GM23338 (cell line): Measurements from ENCODE around the gene FAM193B. TPM values are rescaled to one million over a fixed set of nuclear protein-coding genes. Genes with fewer than 3 reads are reported as not detected.

Source experiments
- ATAC-seq: fragments of 200-7000 bp; cut with Tn5 transposase; 3 replicates; pipeline ENCODE4 v1.9.1; 2020
- DNase-seq: peaks from one replicate; pipeline ENCODE4 v3.0.0-alpha.2; 2015; ENCODE audit warnings: low spot score
- H2AFZ ChIP-seq: fragments of 200-600 bp; sonication (generic); 2 replicates; pipeline ENCODE4 v1.8.0; 2016; ENCODE audit warnings: antibody characterized with exemption, mild to moderate bottlenecking, moderate library complexity
- H3F3A ChIP-seq: fragments of 200-600 bp; sonication (generic); replicated peaks from 2 replicates; pipeline ENCODE4 v1.8.0; 2017; ENCODE audit warnings: antibody characterized with exemption, mixed run types, low read depth
- H3K27ac ChIP-seq: fragments of 200-600 bp; sonication (generic); 2 replicates; pipeline ENCODE4 v1.6.1; 2016; ENCODE audit warnings: low read depth
- H3K27me3 ChIP-seq: fragments of 200-600 bp; sonication (generic); 2 replicates; pipeline ENCODE4 v1.8.0; 2016; ENCODE audit warnings: mild to moderate bottlenecking, mixed run types, moderate library complexity; ENCODE audit not compliant: insufficient read depth
- H3K36me3 ChIP-seq: fragments of 200-600 bp; sonication (generic); 2 replicates; pipeline ENCODE4 v1.8.0; 2016; ENCODE audit warnings: mild to moderate bottlenecking; ENCODE audit not compliant: insufficient read depth
- H3K4me1 ChIP-seq: fragments of 200-600 bp; sonication (generic); 2 replicates; pipeline ENCODE4 v1.8.0; 2016; ENCODE audit warnings: mild to moderate bottlenecking, moderate library complexity; ENCODE audit not compliant: insufficient read depth
- H3K4me2 ChIP-seq: fragments of 200-600 bp; sonication (generic); 2 replicates; pipeline ENCODE4 v1.7.1; 2017; ENCODE audit warnings: mixed run types
- H3K4me3 ChIP-seq: fragments of 200-600 bp; sonication (generic); 2 replicates; pipeline ENCODE4 v1.6.1; 2016; ENCODE audit warnings: mixed run types
- H3K79me2 ChIP-seq: fragments of 200-600 bp; sonication (generic); replicated peaks from 2 replicates; pipeline ENCODE4 v1.8.0; 2017; ENCODE audit warnings: mild to moderate bottlenecking; ENCODE audit not compliant: insufficient read depth
- H3K9me2 ChIP-seq: fragments of 200-600 bp; sonication (generic); 2 replicates; pipeline ENCODE4 v1.8.0; 2017; ENCODE audit not compliant: insufficient read depth
- H4K20me1 ChIP-seq: fragments of 200-600 bp; sonication (generic); replicated peaks from 2 replicates; pipeline ENCODE4 v1.8.0; 2017; ENCODE audit warnings: mild to moderate bottlenecking; ENCODE audit not compliant: insufficient read depth
- H3K27ac Mint-ChIP-seq: 2 replicates; pipeline ENCODE4 v1.8.0; 2020; ENCODE audit warnings: inconsistent platforms, mild to moderate bottlenecking, moderate library complexity, mixed read lengths
- H3K27me3 Mint-ChIP-seq: 3 replicates; pipeline ENCODE4 v1.8.0; 2022; ENCODE audit warnings: low read depth, mild to moderate bottlenecking, moderate library complexity, mixed read lengths, inconsistent platforms; ENCODE audit not compliant: insufficient read depth, poor library complexity
- H3K36me3 Mint-ChIP-seq: 3 replicates; pipeline ENCODE4 v1.8.0; 2021; ENCODE audit warnings: low read depth, mild to moderate bottlenecking, inconsistent platforms, moderate library complexity, mixed read lengths
- H3K4me1 Mint-ChIP-seq: 3 replicates; pipeline ENCODE4 v1.8.0; 2020; ENCODE audit warnings: mild to moderate bottlenecking, inconsistent platforms, mixed read lengths
- H3K4me3 Mint-ChIP-seq: 3 replicates; pipeline ENCODE4 v1.8.0; 2021; ENCODE audit warnings: moderate library complexity, mild to moderate bottlenecking, inconsistent platforms, mixed read lengths
- H3K9me3 Mint-ChIP-seq: 3 replicates; pipeline ENCODE4 v1.8.0; 2020; ENCODE audit warnings: moderate library complexity, mild to moderate bottlenecking, inconsistent platforms, mixed read lengths
- CREB1 ChIP-seq: fragments of 250-450 bp; sonication (Bioruptor Pico); IDR thresholded peaks from 2 replicates; pipeline ENCODE4 v1.5.0; 2020; ENCODE audit warnings: low read depth, mild to moderate bottlenecking, moderate library complexity
- EZH2phosphoT487 ChIP-seq: fragments of 200-600 bp; sonication (generic); IDR thresholded peaks from one replicate; pipeline ENCODE4 v1.8.1; 2018; ENCODE audit warnings: antibody characterized with exemption; ENCODE audit not compliant: unreplicated experiment
- JUNB ChIP-seq: IDR thresholded peaks from one replicate; pipeline ENCODE4 v1.6.1; 2016; ENCODE audit warnings: antibody characterized with exemption; ENCODE audit not compliant: unreplicated experiment
- POLR2AphosphoS5 ChIP-seq: IDR thresholded peaks from 2 replicates; pipeline ENCODE4 v1.6.1; 2016; ENCODE audit warnings: antibody characterized with exemption, low read depth
- ZNF114 ChIP-seq: fragments of 250-450 bp; sonication (Bioruptor Pico); IDR thresholded peaks from 2 replicates; pipeline ENCODE4 v1.5.0; 2020; ENCODE audit warnings: mild to moderate bottlenecking, moderate library complexity
- ZNF331 ChIP-seq: fragments of 250-450 bp; sonication (Bioruptor Pico); IDR thresholded peaks from 2 replicates; pipeline ENCODE4 v1.5.0; 2020; ENCODE audit warnings: low read depth, mild to moderate bottlenecking, moderate library complexity
- polyA plus RNA-seq: library from polyadenylated mRNA; unstranded; fragments of >200 nt; fragmentation: Nextera tagmentation; extraction: Ambion mirVana; gene quantifications from 2 replicates; pipeline ENCODE4 v1.2.1, GENCODE V29; 2016
- total RNA-seq: library from RNA; depleted of rRNA; stranded (reverse); fragments of >200 nt; shearing (Covaris generic); gene quantifications from 2 replicates; pipeline ENCODE4 v1.2.3, GENCODE V29; 2014
- TF ChIP-seq, protein P1 (sequence below): fragments of 250-450 bp; sonication (Bioruptor Pico); IDR thresholded peaks from 2 replicates; pipeline ENCODE4 v1.5.0; 2020; ENCODE audit warnings: mild to moderate bottlenecking, moderate library complexity
- TF ChIP-seq, protein P2 (sequence below): IDR thresholded peaks from 2 replicates; pipeline ENCODE4 v1.6.1; 2016; ENCODE audit warnings: antibody characterized with exemption

Gene FAM193B
- total and polyA plus RNA-seq, 2 experiments from 2014 or later: 44.4 to 58.6 TPM

DNA sequence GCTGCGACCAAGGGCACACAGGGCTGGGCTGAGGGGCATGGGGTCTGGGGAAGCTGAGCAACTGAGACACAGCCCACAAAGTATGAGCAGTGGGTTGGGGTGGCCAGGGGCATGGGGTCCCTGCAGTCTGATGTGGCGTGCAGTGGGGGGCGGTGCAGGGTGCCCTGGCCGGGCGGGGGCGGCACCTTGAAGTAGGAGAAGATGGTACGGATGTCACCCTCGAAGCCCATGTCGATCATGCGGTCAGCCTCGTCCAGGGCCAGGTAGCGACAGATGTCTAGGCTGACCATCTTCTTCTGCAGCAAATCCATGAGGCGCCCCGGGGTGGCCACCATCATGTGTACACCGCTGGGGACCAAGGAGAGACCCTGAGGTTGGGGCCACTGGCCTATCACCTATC lies 40.9 kb downstream of the FAM193B start (continued):
- TF ChIP-seq, protein P1, sequence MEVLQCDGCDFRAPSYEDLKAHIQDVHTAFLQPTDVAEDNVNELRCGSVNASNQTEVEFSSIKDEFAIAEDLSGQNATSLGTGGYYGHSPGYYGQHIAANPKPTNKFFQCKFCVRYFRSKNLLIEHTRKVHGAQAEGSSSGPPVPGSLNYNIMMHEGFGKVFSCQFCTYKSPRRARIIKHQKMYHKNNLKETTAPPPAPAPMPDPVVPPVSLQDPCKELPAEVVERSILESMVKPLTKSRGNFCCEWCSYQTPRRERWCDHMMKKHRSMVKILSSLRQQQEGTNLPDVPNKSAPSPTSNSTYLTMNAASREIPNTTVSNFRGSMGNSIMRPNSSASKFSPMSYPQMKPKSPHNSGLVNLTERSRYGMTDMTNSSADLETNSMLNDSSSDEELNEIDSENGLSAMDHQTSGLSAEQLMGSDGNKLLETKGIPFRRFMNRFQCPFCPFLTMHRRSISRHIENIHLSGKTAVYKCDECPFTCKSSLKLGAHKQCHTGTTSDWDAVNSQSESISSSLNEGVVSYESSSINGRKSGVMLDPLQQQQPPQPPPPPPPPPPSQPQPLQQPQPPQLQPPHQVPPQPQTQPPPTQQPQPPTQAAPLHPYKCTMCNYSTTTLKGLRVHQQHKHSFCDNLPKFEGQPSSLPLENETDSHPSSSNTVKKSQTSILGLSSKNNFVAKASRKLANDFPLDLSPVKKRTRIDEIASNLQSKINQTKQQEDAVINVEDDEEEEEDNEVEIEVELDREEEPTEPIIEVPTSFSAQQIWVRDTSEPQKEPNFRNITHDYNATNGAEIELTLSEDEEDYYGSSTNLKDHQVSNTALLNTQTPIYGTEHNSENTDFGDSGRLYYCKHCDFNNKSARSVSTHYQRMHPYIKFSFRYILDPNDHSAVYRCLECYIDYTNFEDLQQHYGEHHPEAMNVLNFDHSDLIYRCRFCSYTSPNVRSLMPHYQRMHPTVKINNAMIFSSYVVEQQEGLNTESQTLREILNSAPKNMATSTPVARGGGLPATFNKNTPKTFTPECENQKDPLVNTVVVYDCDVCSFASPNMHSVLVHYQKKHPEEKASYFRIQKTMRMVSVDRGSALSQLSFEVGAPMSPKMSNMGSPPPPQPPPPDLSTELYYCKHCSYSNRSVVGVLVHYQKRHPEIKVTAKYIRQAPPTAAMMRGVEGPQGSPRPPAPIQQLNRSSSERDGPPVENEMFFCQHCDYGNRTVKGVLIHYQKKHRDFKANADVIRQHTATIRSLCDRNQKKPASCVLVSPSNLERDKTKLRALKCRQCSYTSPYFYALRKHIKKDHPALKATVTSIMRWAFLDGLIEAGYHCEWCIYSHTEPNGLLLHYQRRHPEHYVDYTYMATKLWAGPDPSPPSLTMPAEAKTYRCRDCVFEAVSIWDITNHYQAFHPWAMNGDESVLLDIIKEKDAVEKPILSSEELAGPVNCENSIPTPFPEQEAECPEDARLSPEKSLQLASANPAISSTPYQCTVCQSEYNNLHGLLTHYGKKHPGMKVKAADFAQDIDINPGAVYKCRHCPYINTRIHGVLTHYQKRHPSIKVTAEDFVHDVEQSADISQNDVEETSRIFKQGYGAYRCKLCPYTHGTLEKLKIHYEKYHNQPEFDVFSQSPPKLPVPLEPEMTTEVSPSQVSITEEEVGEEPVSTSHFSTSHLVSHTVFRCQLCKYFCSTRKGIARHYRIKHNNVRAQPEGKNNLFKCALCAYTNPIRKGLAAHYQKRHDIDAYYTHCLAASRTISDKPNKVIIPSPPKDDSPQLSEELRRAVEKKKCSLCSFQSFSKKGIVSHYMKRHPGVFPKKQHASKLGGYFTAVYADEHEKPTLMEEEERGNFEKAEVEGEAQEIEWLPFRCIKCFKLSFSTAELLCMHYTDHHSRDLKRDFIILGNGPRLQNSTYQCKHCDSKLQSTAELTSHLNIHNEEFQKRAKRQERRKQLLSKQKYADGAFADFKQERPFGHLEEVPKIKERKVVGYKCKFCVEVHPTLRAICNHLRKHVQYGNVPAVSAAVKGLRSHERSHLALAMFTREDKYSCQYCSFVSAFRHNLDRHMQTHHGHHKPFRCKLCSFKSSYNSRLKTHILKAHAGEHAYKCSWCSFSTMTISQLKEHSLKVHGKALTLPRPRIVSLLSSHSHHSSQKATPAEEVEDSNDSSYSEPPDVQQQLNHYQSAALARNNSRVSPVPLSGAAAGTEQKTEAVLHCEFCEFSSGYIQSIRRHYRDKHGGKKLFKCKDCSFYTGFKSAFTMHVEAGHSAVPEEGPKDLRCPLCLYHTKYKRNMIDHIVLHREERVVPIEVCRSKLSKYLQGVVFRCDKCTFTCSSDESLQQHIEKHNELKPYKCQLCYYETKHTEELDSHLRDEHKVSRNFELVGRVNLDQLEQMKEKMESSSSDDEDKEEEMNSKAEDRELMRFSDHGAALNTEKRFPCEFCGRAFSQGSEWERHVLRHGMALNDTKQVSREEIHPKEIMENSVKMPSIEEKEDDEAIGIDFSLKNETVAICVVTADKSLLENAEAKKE: no peak

DNA sequence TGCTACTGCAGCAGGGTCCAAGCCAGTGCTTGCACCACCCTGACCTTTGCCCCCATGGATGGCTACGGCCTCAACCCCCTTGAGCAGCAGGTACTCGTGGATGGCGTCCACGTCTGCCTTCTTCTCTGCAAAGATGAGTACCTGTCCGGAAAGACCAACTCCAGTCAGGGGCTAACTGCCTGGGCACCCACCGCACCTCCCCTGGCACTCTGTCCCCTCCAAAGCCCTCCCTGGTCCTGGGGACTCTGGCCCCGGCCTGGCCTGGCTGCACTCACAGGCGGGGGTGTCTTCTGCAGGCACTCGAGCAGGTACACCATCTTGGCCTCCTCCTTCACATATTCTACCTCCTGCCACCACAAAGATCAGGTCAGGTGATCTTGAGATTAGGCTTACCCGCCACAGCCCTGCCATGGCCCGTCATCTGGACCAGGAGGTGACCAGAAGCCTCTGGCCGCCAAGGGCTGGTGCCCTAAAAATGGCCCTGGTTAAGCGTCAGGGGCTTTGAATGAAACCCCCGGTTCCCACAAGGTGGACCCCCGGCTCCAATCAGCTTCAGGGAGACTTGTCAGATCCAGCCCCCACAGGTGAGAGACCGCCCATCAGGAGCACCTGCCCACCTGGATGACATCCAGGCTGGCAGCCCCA lies 41.5 kb downstream of the FAM193B start:
- no peak overlapping the region for H3K27ac Mint-ChIP-seq
- no peaks in the 10 kb centered on the region for H3K27me3 ChIP-seq
- H3K4me1 ChIP-seq: peaks cover 15% of the 10 kb centered on the region
- H3K27me3 Mint-ChIP-seq: peaks cover 20% of the 10 kb centered on the region
- H2AFZ ChIP-seq: no peak overlapping the region
- no peak overlapping the region for H3K4me2 ChIP-seq
- peaks cover 31% of the 10 kb centered on the region for H3K4me1 Mint-ChIP-seq
- peaks cover 16% of the 10 kb centered on the region for H3K79me2 ChIP-seq
- H3K9me3 Mint-ChIP-seq: peaks cover 2% of the 10 kb centered on the region; the same call in 2 of the 3 replicates
- H3F3A ChIP-seq: peaks cover 8% of the 10 kb centered on the region; the same call in 1 of the 2 replicates
- H3K27ac ChIP-seq: no peak overlapping the region
- H3K9me2 ChIP-seq: no peaks in the 10 kb centered on the region
- H3K4me3 ChIP-seq: no peak overlapping the region
- no peak for TF ChIP-seq CREB1 (CRISPR knock-in tag)
- TF ChIP-seq ZNF331 (CRISPR knock-in tag): no peak
- TF ChIP-seq POLR2AphosphoS5: no peak
- TF ChIP-seq JUNB: no peak
- TF ChIP-seq EZH2phosphoT487: no peak
- TF ChIP-seq, protein P2, sequence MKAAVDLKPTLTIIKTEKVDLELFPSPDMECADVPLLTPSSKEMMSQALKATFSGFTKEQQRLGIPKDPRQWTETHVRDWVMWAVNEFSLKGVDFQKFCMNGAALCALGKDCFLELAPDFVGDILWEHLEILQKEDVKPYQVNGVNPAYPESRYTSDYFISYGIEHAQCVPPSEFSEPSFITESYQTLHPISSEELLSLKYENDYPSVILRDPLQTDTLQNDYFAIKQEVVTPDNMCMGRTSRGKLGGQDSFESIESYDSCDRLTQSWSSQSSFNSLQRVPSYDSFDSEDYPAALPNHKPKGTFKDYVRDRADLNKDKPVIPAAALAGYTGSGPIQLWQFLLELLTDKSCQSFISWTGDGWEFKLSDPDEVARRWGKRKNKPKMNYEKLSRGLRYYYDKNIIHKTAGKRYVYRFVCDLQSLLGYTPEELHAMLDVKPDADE: no peak
- TF ChIP-seq ZNF114: no peak
- DNase-seq (no peak), ATAC-seq (no peak)
- peaks cover 68% of the 10 kb centered on the region for H3K36me3 Mint-ChIP-seq
- H3K36me3 ChIP-seq: peaks cover 13% of the 10 kb centered on the region
- no peaks in the 10 kb centered on the region; the same call in 1 of the 2 replicates for H4K20me1 ChIP-seq
- H3K4me3 Mint-ChIP-seq: no peak overlapping the region; the same call in 2 of the 3 replicates
